Right kidney (tissue), 9 donors: Measurements from ENCODE around the gene SLC6A12.
"Not testable (repeated sequence)": the region's sequence is repeated elsewhere in the genome, so short reads cannot be mapped to it uniquely, and the experiment has no call there.

Source experiments
- DNase-seq: peaks from one replicate; pipeline ENCODE4 v3.0.0-alpha.2; 2016
- long read RNA-seq, 8 donors: transcript quantifications; one replicate each; lab custom pipeline, GENCODE V29; 2026

Gene SLC6A12
- long read RNA-seq, donor 1 = 0 reads
- long read RNA-seq, donor 2 = 0 reads
- long read RNA-seq, donor 3 = 0 reads
- long read RNA-seq, donor 4 = 0 reads
- long read RNA-seq, donor 5 = 0 reads
- long read RNA-seq, donor 6, partial matches to known transcripts = 0 of 1 reads
- long read RNA-seq, donor 6, other reads (novel, unspliced or antisense) = 0 of 1 reads
- long read RNA-seq, donor 7, partial matches to known transcripts = 0 of 1 reads
- long read RNA-seq, donor 7, other reads (novel, unspliced or antisense) = 0 of 1 reads
- long read RNA-seq, donor 8 = 0 reads

DNA sequence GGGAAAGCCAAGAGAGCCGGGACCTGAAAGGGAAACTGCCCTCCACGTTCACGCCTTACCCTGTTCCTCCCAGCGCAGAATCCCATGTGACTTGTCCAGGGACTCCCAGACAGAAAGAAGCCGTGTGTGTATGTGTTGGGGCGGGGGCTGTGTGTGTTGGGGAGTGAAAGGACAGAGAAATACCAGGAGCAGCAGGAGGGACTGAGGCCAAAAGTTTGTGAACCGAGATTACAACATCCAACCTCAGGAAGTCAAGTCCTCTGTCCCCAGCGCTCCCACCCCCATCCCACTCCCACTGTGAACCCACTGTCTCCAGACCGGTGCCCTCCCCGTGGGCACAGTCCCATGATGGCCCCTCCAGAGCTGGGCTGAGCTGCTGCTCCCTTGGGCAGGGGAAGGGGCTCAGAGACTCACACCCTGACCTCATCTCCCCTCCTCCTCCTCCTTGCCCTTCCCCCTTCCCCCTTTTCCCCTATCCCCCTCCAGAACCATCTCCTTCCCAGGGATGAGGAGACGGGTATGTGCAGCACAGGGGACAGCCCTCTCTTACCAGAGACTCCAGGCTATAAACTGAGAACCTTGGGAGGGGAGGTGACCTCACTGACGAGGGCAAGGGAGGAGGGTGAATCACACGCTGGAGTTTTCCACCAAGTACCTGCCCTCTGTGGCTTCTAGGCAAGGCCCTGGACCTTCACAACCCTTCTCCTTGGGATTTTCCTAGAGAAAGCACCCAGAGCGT is at the start of gene SLC6A12:
TSS of gene SLC6A12 (minus strand) at position 155 of the 739 bp plus-strand sequence. CDS start 4,171 bp downstream, outside the sequence.
- no peak for DNase-seq

DNA sequence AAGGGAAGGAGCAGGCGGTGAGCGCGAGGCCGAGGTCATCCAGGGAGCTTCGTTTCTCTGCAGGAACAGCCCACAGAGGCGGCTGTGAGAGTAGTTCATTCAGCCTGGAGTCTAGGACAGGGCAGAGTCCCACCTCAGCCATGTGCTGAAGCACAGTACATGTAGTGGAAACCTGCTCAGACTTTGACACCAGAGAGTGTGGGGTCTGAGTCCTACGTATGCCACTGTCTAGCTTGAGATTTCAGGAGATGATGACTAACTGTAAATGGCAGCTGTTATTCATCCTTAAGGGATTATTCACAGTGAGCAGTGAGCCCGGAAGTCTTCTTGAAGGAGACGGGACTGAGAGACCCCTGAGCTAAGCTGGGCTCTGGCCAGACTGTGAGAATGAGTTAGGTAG is 49.6 kb upstream of the SLC6A12 start:
- peak; percentile 22 for DNase-seq

DNA sequence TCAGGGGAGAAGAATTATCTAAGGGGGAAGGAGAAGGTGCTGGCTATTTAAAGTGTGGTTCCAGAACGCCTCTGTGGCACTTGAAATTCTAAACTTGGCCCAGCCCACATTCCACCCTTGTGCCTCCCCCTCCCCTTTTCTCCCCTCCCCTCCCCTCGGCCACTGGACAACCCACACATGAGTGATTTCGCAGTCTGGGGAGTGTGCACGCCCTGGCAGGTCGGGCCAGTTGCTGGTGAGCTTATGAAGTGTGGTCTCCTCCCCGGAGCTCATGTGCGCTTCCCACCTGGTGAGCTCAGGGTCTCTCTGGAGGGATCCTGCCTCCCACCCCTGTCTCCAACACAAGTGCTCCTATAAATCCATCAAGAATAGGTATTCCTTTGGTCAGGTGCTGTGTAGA is 48.9 kb upstream of the SLC6A12 start, which contains the start of gene SLC6A13:
TSS of gene SLC6A13 (minus strand) at position 20 of the 400 bp plus-strand sequence. CDS start 2,784 bp downstream, outside the sequence.
- peak; percentile 60 for DNase-seq

- no peak for DNase-seq
Measured at GRCh38 chr12:262113-262512, 48.2 kb upstream of the SLC6A12 start.

DNA sequence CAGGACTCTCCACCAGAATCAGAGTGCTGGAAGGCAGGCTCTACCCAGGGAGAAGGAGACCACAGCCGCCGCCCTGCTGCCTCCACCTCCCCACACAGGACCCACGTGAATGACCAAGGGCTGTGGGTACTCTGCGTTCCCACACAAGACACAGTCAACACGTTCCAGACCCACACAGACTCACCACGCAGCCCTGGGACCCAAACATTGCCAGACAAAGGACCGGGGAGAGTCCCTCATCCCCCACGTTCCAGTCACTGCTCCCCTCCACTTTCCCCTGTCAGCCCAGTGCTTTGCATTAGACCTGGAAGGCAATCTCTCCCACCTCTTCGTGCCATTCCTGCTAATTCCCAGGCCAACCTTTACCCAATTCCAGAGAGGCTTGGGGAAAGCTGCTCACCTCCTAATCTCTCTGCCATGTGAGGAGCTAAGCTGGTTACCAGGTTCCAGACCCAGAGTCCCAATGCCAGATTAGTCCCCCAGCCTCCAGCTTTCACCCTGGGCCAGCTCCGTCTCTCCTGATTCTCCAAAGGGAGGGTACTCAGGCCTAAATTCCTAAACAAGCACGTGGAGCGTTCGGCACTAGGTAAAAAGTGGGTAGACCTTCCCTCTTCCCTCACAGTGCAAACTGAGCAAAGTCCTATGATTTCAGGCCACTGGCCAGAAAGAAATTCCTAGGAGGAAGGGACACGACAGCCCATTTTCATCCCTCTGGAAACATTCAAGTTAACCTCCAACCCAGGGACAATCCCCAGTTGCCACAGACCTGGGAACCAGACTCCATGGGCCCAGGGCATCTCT is 43.8 kb upstream of the SLC6A12 start:
- no peak for DNase-seq

DNA sequence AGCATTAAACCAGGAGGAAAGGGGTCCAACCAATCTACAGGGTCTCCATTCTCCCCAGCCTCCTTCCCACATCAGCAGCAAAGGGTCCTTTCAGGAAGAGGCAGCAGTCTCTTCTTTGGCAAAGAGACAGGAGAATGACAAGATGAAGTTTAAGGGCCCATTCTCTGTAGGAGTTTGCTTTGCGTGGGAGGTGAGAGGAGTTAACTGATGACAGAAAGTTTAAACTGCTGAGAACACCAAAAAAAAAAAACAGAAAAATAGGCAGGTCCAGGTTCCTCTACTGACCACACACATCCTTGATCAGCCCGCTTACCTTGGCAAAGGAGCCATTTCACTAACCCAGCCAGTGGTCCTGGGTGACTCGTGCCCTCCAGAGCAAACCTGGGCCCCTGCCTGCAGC is 43.0 kb upstream of the SLC6A12 start:
- no peak for DNase-seq

DNA sequence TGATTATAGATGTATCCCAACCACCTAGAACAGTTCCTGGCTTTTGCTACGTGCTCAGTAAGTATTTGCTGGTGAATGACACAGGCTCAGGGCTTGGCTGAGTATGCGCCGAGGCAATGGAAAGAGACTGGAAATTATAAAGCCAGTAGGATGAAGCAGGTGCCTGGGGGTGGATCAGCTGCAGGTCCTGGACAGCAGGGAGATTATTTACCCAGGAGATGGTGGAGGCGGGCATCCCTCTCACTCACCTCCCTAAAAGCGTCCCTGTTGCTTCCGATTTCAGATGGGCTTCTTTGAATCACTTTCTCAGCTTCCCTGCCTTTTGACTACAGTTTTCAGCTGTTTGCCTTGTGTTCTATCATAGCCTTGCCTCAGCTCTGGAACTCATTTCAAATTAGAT is 42.3 kb upstream of the SLC6A12 start:
- no peak for DNase-seq

- no peak for DNase-seq
Measured at GRCh38 chr12:254912-255311, 41.0 kb upstream of the SLC6A12 start.

- no peak for DNase-seq
Measured at GRCh38 chr12:254039-254438, 40.1 kb upstream of the SLC6A12 start.

GRCh38 chr12:253116-253831 is 39.3 kb upstream of the SLC6A12 start:
- no peak for DNase-seq

- peak; percentile 44 for DNase-seq
Measured at GRCh38 chr12:252636-253035, 38.7 kb upstream of the SLC6A12 start.

- no peak for DNase-seq
Measured at GRCh38 chr12:247271-247670, 33.3 kb upstream of the SLC6A12 start.

GRCh38 chr12:243381-243780 is 29.4 kb upstream of the SLC6A12 start:
- DNase-seq = no peak

- DNase-seq = no peak
Measured at GRCh38 chr12:242496-242895, 28.5 kb upstream of the SLC6A12 start.

DNA sequence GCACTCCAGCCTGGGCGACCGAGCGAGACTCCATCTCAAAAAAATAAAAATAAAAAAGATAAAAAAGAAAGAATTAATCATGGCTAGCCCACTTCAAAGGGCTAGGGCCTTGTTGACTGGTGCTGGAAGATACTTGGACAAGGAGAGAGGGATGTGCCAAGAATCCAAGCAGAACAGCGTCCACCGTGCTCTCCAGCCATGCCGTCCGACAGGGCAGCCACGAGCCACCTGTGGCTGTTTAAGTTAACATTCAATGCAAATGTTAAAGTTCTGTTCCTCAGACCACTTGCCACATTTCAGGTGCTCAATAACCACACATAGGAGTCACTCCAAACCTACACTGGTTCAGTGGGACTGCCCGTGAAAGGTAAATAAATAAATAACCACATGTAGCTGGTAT is 27.3 kb upstream of the SLC6A12 start:
- no peak for DNase-seq

DNA sequence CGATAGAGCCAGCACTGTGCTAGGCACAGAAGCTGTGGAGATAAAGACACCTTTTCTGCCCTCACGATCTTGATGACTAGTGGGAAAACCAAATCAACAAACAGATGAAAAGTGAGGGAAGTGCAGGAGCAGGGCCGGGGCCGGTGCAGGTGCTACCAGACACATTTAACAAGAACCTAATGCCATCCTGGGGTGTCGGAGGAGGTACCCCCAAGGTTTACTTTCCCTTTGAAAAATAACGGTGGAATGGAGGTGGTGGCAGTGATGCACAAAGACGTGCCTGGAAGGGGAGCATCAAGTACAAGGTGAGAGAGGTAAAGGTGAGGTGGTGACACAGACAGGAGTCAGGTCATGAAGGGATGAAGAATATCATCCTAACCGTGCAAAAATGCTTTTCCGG is 26.6 kb upstream of the SLC6A12 start:
- no peak for DNase-seq

GRCh38 chr12:238736-239398 is 24.9 kb upstream of the SLC6A12 start:
- no peak for DNase-seq

GRCh38 chr12:238116-238515 is 24.2 kb upstream of the SLC6A12 start:
- no peak for DNase-seq

- no peak for DNase-seq
Measured at GRCh38 chr12:237026-237815, 23.3 kb upstream of the SLC6A12 start.

GRCh38 chr12:236445-236844 is 22.5 kb upstream of the SLC6A12 start:
- DNase-seq = no peak

GRCh38 chr12:235967-236366 is 22.0 kb upstream of the SLC6A12 start:
- not testable (repeated sequence) for DNase-seq
